Activated CD8-positive, alpha-beta memory T cell treated with anti-CD3 and anti-CD28 coated beads, Interleukin-2, amount 50 U/mL, for 1 hour (primary cell): ENCODE data around the gene BOK.

Experiments
- DNase-seq: peaks from one replicate; pipeline ENCODE4 v3.0.0-alpha.2; 2020; ENCODE audit errors: extremely low read depth

BOK gene

GRCh38 chr2:241601841-241602240, 43.3 kb downstream of the BOK start:
- DNase-seq, result no peak

- no peak for DNase-seq
Observed at GRCh38 chr2:241602720-241603119, 44.2 kb downstream of the BOK start.

- DNase-seq, result no peak
Observed at GRCh38 chr2:241603686-241604085, 45.1 kb downstream of the BOK start.

GRCh38 chr2:241606186-241606585, 47.6 kb downstream of the BOK start:
- no peak for DNase-seq

GRCh38 chr2:241607162-241607885, 48.8 kb downstream of the BOK start:
- no peak for DNase-seq

GRCh38 chr2:241608881-241609280, 50.3 kb downstream of the BOK start:
- DNase-seq, result no peak

- peak; percentile 72 for DNase-seq
Observed at GRCh38 chr2:241609859-241610793, 51.6 kb downstream of the BOK start.

- DNase-seq, result no peak
Observed at GRCh38 chr2:241611062-241611461, 52.5 kb downstream of the BOK start.

- DNase-seq, result no peak
Observed at GRCh38 chr2:241612156-241613016, 53.8 kb downstream of the BOK start.

GRCh38 chr2:241613017-241613780, 54.7 kb downstream of the BOK start:
- DNase-seq, result no peak

- DNase-seq, result no peak
Observed at GRCh38 chr2:241615041-241615440, 56.5 kb downstream of the BOK start.

GRCh38 chr2:241615522-241616052, 57.0 kb downstream of the BOK start:
- no peak for DNase-seq

GRCh38 chr2:241616168-241617125, 57.9 kb downstream of the BOK start:
- DNase-seq, result no peak

- no peak for DNase-seq
Observed at GRCh38 chr2:241617431-241618154, 59.0 kb downstream of the BOK start.

GRCh38 chr2:241618296-241618805, 59.8 kb downstream of the BOK start:
- DNase-seq, result no peak

- no peak for DNase-seq
Observed at GRCh38 chr2:241618829-241619228, 60.3 kb downstream of the BOK start.

GRCh38 chr2:241619597-241620418, 61.3 kb downstream of the BOK start:
- no peak for DNase-seq

GRCh38 chr2:241620419-241620769, 61.8 kb downstream of the BOK start:
- DNase-seq, result no peak
